Fibroblast of skin of scalp (primary cell): ENCODE measurements around the gene KRTAP2-1.
"Not testable (repeated sequence)": the region's sequence is repeated elsewhere in the genome, so short reads cannot be mapped to it uniquely, and the experiment has no call there.

Experiments
- DNase-seq: peaks from one replicate; pipeline ENCODE4 v3.0.0-alpha.2; 2013

KRTAP2-1 gene

DNA sequence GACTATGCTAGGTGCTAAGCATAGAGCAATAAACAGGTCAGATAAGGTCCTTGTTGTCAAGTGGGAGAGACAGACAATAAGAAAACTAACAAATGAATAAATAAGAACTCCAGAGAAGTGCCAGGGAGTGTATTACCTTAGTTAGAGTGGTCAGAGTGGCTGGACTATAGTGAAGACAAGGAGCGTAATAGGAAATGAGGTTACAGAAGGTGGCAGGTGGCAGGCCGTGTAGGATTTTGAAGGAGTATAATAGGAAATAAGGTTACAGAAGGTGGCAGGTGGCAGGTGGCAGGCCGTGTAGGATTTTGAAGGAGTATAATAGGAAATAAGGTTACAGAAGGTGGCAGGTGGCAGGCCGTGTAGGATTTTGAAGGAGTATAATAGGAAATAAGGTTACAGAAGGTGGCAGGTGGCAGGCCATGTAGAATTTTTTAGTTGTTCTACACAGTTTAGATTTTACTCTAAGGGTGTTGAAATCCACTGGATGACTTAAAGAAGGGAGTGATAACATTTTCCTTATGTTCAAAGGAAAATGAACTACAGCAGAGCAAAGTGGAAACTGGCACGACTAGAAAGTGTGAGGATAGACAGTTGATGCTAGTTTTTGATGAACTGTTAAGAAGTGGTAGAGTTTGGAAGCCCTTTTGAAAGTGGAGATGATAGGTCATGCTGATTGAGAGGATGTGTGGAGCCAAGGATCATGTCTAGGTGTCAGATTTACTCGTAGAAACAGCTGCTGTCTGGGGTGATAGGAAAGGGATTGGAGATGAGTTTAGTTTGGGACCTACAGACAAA lies 34.6 kb downstream of the KRTAP2-1 start:
- DNase-seq: no peak

- DNase-seq: no peak
These were observed 36.7 kb downstream of the KRTAP2-1 start for GRCh38 chr17:41010441-41010840.

DNA sequence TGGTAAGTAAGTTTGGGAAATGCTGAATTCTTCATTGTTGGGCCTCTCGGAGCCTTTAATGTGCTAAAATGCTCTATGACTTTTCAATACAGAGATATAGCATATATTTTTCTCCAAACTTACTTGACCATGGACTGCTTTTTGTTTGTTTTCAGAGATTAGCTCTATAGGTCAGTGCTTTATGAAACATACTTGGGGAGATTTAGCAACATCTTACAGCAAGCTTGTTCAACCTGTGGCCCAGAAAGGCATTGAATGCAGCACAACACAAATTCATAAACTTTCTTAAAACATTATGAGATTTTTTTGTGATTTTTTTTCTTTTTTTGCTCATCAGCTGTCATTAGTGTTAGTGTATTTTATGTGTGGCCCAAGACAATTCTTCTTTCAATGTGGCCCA lies 37.2 kb downstream of the KRTAP2-1 start:
- DNase-seq: no peak

- no peak for DNase-seq
These were observed 37.8 kb downstream of the KRTAP2-1 start for GRCh38 chr17:41009301-41009760.

GRCh38 chr17:41008811-41009210 lies 38.3 kb downstream of the KRTAP2-1 start, which contains the start of gene KRTAP3-1:
KRTAP3-1 (minus strand) TSS chr17:41009128; CDS start chr17:41009074, 54 bp downstream.
- no peak for DNase-seq

GRCh38 chr17:41004397-41004796 lies 42.7 kb downstream of the KRTAP2-1 start:
- no peak for DNase-seq

GRCh38 chr17:41003926-41004325 lies 43.2 kb downstream of the KRTAP2-1 start:
- no peak for DNase-seq

GRCh38 chr17:41002814-41003213 lies 44.3 kb downstream of the KRTAP2-1 start:
- peak; percentile 35 for DNase-seq

DNA sequence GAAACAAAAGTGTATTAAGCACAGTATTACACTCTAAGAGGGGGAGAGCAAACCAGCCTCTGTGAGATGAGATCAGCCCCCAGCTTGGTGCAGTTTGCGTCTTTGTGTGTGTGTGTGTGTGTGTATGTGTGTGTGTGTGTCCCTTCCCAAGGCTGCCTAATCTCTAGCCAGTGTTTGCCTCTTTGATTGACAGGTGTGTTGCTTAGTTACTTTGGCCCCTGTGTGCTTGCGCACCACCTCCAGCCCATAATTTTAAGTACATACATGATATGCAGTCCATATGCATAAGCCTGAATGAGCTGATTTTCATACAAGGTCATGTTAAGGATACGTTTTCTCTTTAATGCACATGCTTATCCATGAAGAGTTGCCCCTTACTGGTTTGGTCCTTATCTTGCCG lies 45.3 kb downstream of the KRTAP2-1 start:
- no peak for DNase-seq

DNA sequence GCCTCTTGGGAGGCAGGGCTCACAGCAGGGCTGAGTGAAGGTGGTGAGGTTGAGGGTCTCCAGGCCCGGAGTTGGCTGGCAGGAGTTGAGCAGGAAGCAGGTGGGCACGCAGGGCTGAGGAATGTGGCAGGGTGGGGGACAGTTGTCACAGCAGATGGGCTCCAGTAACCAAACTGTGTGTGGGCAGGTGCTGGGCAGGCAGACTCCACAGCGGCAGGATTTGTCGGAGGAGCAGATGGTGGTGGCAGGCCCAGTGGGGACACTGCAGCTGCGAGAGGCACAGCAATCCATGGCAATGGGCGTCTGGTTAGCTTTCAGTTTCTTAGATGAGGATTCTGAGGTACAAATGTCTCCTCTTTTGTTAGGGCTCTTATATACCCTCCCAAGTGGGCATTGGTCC lies 47.6 kb downstream of the KRTAP2-1 start, which contains the start of gene KRTAP3-2:
Gene KRTAP3-2, minus strand, starts transcription at position 344 of the 400 bp plus-strand sequence. Its CDS starts 53 bp downstream, at position 291.
- DNase-seq: not testable (repeated sequence)

- no peak for DNase-seq
These were observed 49.8 kb downstream of the KRTAP2-1 start for GRCh38 chr17:40997361-40997760.

DNA sequence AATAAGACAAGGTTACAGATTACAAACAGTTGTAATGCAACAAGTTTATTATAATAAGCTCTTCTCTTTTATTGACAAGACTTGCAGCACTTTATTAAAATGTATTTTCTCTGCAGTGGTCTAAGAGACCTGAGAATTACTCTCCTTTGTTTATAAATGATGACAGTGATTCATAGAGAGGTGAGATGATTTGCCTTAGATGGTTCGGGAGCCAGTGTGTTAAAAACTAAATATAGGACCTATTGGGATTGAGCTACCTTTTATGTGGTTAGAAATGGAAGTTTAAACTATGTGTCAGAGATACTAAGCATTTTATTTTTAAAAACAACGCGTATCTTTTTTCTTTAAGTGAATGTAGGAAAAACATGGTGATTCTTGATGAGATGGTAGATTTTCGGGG lies 50.3 kb downstream of the KRTAP2-1 start:
- DNase-seq: no peak
